Measurements from ENCODE around the gene BAIAP2L2. TPM values are rescaled to one million over a fixed set of nuclear protein-coding genes. Genes with fewer than 3 reads are reported as not detected.
"Not testable (repeated sequence)": the region's sequence is repeated elsewhere in the genome, so short reads cannot be mapped to it uniquely, and the experiment has no call there.

BAIAP2L2 gene
- polyA plus RNA-seq, 5 donors = 0.50 to 1.4 (median 0.81) TPM

DNA sequence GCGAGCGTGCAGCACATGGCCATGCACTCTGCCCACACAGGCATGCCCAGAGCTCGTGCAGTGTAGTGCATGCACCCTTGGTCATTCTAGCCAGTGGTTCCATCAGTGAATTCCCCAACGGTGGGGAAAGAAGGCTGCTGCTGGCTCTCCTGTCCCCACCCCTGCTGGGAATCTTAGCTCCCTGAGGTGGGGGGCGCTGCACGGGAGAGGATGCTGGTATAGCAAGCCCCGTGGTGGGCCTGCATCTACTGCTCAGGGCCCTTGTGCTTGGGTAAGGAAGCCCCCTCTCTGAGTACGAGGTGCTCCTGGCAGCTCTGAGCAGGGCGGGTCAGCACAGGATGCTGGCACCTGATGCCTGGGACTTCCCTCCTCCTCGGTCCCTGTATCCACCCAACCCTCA lies 18.5 kb upstream of the BAIAP2L2 start:
- no peak for DNase-seq

DNA sequence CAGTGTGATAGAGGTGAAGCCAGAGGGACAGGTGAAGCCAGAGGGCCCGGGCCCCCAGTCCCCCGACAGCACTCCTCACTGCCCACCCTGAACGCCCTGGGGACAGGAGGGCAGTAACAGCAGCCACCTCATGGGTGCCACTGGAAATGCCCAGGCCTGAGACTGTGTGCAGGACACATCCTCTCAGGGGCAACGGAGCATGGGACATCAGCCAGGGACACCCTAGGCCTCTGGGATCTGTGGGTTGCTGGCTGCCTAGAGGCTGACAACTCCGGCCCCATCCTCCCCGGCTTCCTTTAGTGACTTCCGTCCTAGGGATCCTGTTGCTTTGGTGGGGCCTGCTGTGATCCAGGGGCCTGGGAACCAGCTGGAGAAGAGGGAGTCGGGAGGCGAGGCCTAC lies 17.4 kb upstream of the BAIAP2L2 start:
- no peak for DNase-seq

DNA sequence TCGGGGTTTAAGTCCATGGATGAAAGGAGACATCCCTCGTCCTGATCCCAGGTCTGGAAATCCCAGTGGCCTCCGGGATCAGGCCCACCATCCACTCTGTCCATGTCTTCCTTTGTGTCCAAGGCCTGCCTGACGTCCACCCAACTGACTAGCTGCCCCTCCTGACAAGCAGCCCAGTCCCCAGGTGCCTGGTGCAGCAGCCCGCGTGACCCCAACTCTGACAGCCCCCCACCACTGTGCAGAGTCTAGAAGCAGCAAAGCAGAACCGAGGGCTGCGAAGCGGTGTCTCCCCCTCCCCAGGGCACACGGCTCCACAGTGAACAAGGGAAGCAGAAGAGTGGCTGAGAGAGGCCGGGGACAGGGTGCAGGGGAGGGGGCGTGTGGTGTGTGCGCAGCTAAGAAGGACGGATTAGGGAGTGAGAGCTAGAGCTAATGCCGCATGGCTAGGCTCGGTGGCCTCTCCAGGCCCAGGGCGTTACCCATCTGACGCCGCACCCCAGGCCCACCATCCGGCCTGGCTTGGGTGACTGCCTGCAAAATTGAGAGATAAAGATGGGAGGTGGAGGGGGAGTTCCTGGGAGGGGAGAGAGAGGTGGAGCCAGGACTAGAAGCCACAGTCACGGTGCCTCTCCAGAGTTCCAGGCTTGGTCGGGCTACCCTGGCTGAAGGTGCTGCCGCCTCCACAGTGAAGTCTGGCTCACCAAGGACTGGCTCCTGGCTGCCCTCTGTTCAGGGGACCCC lies 16.6 kb upstream of the BAIAP2L2 start:
- DNase-seq = no peak

DNA sequence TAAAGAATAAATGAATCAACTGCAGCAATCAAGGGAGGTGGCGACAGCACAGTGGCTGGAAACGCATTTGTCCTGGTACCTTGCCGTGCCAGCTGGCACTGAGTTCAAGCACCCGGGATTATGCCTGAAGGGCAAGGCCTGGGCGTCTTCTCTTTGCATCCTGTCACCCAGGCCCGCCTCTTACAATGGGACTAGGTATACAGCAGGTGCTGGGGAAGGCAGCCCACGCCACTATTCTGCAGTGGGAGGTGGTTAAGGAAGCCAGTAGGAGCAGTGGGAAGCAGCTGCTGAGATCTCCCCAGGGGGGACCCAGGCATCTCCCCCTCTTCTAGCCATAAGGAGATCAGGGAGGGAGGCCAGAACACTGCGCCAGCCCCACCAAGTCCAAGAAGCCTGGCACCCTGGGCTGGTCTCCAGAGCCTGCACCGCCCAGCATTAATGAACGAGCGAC lies 15.3 kb upstream of the BAIAP2L2 start:
- no peak for DNase-seq

GRCh38 chr22:38125038-38125610 lies 14.6 kb upstream of the BAIAP2L2 start:
- DNase-seq = no peak

DNA sequence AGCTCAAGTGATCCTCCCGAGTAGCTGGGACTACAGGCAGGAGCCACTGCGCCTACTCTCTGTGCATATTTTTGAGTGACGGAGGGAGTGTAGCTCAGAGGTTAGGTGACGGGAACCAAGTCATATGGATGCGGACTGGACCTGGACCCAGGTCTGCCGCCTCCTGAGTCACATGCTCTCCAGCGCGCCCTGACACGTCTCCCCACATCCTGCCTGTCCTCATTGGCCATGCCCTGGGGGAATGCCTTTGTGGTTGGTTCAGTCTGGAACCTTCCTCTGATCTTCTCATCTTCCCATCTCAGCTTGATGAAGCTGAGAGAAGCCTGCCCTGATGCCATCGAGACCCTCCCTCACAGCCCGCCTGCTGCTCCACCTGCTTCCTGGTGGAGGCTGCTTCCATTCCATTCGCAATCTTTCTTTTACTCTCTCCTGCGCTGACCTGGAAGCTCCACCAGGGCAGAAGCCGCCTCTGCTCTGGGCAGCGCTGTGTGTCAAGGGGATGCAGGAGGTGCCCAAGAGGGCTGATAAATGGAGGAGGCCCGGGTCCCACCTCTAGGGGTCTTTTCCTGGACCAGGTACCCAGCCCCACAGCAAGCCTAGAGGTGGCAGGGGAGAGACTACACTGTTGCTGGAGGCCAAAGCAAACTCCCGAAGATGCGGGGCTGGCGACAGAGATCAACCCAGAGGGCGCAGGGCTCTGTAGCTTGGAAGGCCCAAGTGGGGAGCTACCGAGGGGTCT lies 13.9 kb upstream of the BAIAP2L2 start:
- no peak for DNase-seq

- DNase-seq = no peak
Observed at GRCh38 chr22:38122616-38123015, 12.1 kb upstream of the BAIAP2L2 start.

GRCh38 chr22:38120359-38121110 lies 10.1 kb upstream of the BAIAP2L2 start:
- no peak for DNase-seq

GRCh38 chr22:38118747-38119146 lies 8.3 kb upstream of the BAIAP2L2 start:
- DNase-seq = not testable (repeated sequence)

- DNase-seq = no peak
Observed at GRCh38 chr22:38118182-38118581, 7.7 kb upstream of the BAIAP2L2 start.

GRCh38 chr22:38117556-38117955 lies 7.1 kb upstream of the BAIAP2L2 start:
- not testable (repeated sequence) for DNase-seq

GRCh38 chr22:38115423-38116205 lies 5.1 kb upstream of the BAIAP2L2 start:
- DNase-seq = no peak

GRCh38 chr22:38114484-38115398 lies 4.3 kb upstream of the BAIAP2L2 start:
- peak; percentile 62 to 74 for DNase-seq

DNA sequence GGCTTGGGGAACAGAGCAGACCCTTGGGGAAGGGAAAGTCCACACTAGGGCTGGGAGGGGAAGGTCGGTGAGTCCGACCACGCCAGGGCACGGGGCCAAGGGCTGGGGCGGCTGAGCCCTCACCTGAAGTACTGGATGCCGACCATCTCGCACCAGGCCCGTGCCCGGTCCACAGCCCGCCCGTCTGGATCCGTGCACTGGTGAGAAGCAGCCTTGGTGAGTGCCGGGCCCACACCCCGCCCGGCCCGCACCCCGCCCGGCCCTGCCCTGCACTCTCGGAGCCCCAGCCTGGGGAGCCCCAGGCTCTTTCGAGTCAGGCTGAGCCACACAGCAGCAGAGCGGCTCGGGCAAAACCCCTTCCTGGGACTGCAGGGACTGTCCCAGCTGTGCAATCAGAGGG lies 1.9 kb upstream of the BAIAP2L2 start:
- DNase-seq = no peak

DNA sequence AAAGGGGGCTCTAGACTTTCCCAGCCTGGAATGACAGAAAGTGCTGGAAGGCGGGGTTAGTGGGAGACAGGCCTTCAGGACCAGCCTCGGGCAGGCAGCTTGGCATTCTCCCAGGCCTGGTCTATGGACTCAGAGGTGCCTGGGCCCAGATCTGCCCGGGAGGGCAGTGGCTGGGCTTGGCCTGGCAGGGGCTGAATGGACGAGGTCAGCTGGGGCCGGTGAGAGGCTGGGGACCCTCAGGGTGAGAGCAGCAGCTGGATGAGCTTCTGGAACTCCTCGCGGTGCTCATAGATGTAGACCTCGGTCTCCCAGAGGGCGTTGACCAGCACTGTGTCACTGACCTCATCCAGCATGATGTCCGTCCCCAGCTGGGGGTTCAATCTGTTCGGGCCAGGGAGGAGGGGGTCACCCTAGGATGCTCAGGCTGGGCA lies 1.5 kb upstream of the BAIAP2L2 start:
- DNase-seq = no peak

GRCh38 chr22:38110863-38111852 lies 674 bp upstream of the BAIAP2L2 start:
- no peak for DNase-seq

DNA sequence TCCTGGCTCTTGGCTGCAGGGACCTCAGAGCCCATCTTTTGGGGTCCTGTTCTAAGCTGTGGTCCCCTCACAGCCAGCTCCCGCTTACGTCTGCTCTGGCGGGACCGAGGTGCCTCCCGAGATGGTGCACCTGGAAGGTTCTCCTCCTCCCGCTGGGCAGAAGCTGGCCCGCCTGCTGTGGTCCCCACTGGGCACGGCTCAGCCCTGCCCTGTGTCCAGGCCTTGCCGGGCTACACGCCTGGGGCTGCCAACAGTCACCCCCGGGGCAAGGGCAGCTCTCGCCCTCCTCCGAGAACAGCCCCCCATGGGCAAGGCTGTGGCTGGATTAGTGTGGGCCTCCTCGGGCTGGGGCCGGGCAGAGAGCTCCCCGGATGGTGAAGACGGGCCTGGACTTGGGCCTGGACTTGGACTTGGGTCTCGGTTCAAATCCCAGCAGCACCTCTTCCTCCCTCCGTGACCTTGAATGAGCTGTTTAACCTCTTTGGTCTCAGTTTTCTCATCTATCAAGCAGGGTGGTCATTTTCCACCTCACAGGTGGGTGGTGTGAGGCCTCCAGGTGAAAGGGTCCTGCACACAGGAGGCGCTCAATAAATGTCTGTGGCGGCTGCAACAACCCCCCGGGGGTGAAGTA lies 998 bp downstream of the BAIAP2L2 start:
- no peak for DNase-seq

- DNase-seq = no peak
Observed at GRCh38 chr22:38108561-38109319, 1.7 kb downstream of the BAIAP2L2 start.

Measured in right lung (tissue), 5 donors.